ENCODE data around the gene RGS16. TPM values are rescaled to one million over a fixed set of nuclear protein-coding genes. Genes with fewer than 3 reads are reported as not detected.

RGS16 gene
- total and polyA plus RNA-seq, 9 of the 15 experiments (the other 6 are each of a cell fraction or from before 2014, with no cell fraction given) = 0.07 to 0.55 (median 0.36) TPM

- TF ChIP-seq GTF2B (IDR thresholded peaks at IDR 0.05; ENCODE audit: extremely low read depth, insufficient read length) (no peak), PHTF2 (CRISPR knock-in tag; IDR thresholded peaks at IDR 0.05) (no peak), FOXK2 (conservative IDR thresholded peaks at IDR 0.05 in 1 of 2, IDR thresholded peaks at IDR 0.05 in 1 of 2; ENCODE audit: low read depth in 2 of 2) (no peak), NR2C2 (CRISPR knock-in tag; IDR thresholded peaks at IDR 0.05) (no peak), NR2C2 (tag; IDR thresholded peaks at IDR 0.05) (peak; percentile 27; the same call in 1 of the 2 replicates), ZNF239 (CRISPR knock-in tag; IDR thresholded peaks at IDR 0.05) (no peak), ZNF77 (CRISPR knock-in tag; IDR thresholded peaks at IDR 0.05) (no peak), ZNF212 (CRISPR knock-in tag; IDR thresholded peaks at IDR 0.05) (no peak), SFPQ (IDR thresholded peaks at IDR 0.05; ENCODE audit: low read depth, low read length) (no peak), SIN3B (IDR thresholded peaks at IDR 0.05; ENCODE audit: low read depth) (no peak), ZNF609 (CRISPR knock-in tag; IDR thresholded peaks at IDR 0.05; ENCODE audit: borderline replicate concordance) (no peak), CTBP1 (IDR thresholded peaks at IDR 0.05; ENCODE audit: borderline replicate concordance) (peak; percentile 42; the same call in 1 of the 2 replicates), NBN (IDR thresholded peaks at IDR 0.05; ENCODE audit: low read depth) (no peak), KHSRP (IDR thresholded peaks at IDR 0.05) (no peak)
- TF ChIP-seq, protein P1, sequence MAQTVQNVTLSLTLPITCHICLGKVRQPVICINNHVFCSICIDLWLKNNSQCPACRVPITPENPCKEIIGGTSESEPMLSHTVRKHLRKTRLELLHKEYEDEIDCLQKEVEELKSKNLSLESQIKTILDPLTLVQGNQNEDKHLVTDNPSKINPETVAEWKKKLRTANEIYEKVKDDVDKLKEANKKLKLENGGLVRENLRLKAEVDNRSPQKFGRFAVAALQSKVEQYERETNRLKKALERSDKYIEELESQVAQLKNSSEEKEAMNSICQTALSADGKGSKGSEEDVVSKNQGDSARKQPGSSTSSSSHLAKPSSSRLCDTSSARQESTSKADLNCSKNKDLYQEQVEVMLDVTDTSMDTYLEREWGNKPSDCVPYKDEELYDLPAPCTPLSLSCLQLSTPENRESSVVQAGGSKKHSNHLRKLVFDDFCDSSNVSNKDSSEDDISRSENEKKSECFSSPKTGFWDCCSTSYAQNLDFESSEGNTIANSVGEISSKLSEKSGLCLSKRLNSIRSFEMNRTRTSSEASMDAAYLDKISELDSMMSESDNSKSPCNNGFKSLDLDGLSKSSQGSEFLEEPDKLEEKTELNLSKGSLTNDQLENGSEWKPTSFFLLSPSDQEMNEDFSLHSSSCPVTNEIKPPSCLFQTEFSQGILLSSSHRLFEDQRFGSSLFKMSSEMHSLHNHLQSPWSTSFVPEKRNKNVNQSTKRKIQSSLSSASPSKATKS (CRISPR knock-in tag; IDR thresholded peaks at IDR 0.05) = no peak
- TF ChIP-seq, protein P2, sequence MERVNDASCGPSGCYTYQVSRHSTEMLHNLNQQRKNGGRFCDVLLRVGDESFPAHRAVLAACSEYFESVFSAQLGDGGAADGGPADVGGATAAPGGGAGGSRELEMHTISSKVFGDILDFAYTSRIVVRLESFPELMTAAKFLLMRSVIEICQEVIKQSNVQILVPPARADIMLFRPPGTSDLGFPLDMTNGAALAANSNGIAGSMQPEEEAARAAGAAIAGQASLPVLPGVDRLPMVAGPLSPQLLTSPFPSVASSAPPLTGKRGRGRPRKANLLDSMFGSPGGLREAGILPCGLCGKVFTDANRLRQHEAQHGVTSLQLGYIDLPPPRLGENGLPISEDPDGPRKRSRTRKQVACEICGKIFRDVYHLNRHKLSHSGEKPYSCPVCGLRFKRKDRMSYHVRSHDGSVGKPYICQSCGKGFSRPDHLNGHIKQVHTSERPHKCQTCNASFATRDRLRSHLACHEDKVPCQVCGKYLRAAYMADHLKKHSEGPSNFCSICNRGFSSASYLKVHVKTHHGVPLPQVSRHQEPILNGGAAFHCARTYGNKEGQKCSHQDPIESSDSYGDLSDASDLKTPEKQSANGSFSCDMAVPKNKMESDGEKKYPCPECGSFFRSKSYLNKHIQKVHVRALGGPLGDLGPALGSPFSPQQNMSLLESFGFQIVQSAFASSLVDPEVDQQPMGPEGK (CRISPR knock-in tag; IDR thresholded peaks at IDR 0.05; ENCODE audit: borderline replicate concordance) = peak; percentile 47; the same call in 1 of the 2 replicates
These were observed 10.7 kb upstream of the RGS16 start (continued) for GRCh38 chr1:182614796-182615454.

Data from K562 (cell line).